ENCODE measurements around the gene ASZ1.

DNA sequence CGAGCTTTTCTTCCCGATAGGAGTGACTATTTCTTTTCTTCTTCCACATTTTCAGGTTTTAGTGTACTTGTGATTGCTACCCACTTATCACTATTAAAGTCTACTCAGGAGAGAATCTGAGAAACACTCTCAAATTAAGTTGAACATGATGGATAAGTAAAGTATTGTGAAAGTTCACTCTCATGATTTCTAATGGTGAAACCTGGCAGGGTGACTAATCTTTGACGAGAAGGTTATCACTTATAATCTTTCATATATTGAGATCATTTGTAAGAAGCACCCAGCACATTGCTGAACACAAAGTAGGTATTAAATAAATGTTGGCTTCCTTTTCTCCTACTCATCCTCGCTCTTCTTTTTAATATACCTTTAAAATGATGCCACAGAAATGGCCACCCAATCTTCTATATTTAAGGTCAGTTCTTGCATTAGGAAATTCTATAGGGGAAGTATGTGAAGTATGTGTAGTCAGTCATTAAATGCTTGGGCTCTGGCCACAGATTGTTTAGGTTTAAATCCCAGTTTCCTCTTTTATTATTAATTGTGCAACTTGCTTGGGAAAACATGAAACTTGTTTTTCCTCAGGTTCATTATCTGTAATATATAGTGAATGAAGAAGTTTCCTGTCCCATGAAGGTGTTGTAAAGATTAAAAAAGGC lies 49.4 kb upstream of the ASZ1 start:
- TF ChIP-seq EP300 (IDR thresholded peaks at IDR 0.05) (no peak), CTCF (IDR thresholded peaks at IDR 0.05) (no peak), POLR2AphosphoS5 (IDR thresholded peaks at IDR 0.05) (no peak), POLR2A (IDR thresholded peaks at IDR 0.05) (no peak)

All from sigmoid colon (tissue), 4 donors.